Neural cell (in vitro differentiated cells): ENCODE data around the gene WDR1. TPM values are rescaled to one million over a fixed set of nuclear protein-coding genes. Genes with fewer than 3 reads are reported as not detected.

Experiments
- H2AFZ ChIP-seq: fragments of 200-600, 300-800 bp; sonication (generic), shearing (Covaris generic); 2 replicates; pipeline ENCODE4 v1.6.0; 2014; ENCODE audit warnings: low read depth, mild to moderate bottlenecking, antibody characterized with exemption, low read length, moderate library complexity
- H3F3A ChIP-seq: fragments of 200-600 bp; shearing (Covaris generic); 2 replicates; pipeline ENCODE4 v1.6.1; 2016; ENCODE audit warnings: mild to moderate bottlenecking, moderate library complexity, mixed read lengths, antibody characterized with exemption, low read length; ENCODE audit not compliant: insufficient read depth, poor library complexity, severe bottlenecking
- H3K27ac ChIP-seq: fragments of 200-600, 300-800 bp; sonication (generic), shearing (Covaris generic); 2 replicates; pipeline ENCODE4 v1.5.1; 2014; ENCODE audit warnings: mild to moderate bottlenecking, low read length, moderate library complexity
- H3K27me3 ChIP-seq: fragments of 300-800, 200-600 bp; sonication (generic), shearing (Covaris generic); 2 replicates; pipeline ENCODE4 v1.6.0; 2014; ENCODE audit warnings: mild to moderate bottlenecking, low read depth, low read length, moderate library complexity; ENCODE audit not compliant: insufficient read depth
- H3K36me3 ChIP-seq: fragments of 300-800, 200-600 bp; sonication (generic), shearing (Covaris generic); 2 replicates; pipeline ENCODE4 v1.5.1; 2014; ENCODE audit warnings: mild to moderate bottlenecking, antibody characterized with exemption, low read length, moderate library complexity; ENCODE audit not compliant: insufficient read depth
- H3K4me2 ChIP-seq: fragments of 300-800, 200-600 bp; sonication (generic), shearing (Covaris generic); 2 replicates; pipeline ENCODE4 v1.6.0; 2014; ENCODE audit warnings: mild to moderate bottlenecking, low read length
- H3K4me3 ChIP-seq: fragments of 300-800, 200-600 bp; sonication (generic), shearing (Covaris generic); 2 replicates; pipeline ENCODE4 v1.5.1; 2014; ENCODE audit warnings: mild to moderate bottlenecking, low read length, moderate library complexity
- H3K79me2 ChIP-seq: fragments of 200-600 bp; shearing (Covaris generic); replicated peaks from 2 replicates; pipeline ENCODE4 v1.6.0; 2014; ENCODE audit warnings: mild to moderate bottlenecking, low read length, moderate library complexity; ENCODE audit not compliant: insufficient read depth
- H3K9ac ChIP-seq: fragments of 300-800, 200-600 bp; sonication (generic), shearing (Covaris generic); 2 replicates; pipeline ENCODE4 v1.6.1; 2016; ENCODE audit warnings: mild to moderate bottlenecking, low read length, mixed read lengths
- H3K9me2 ChIP-seq: fragments of 200-600 bp; shearing (Covaris generic); 2 replicates; pipeline ENCODE4 v1.6.1; 2016; ENCODE audit warnings: mild to moderate bottlenecking, low read length, mixed read lengths; ENCODE audit not compliant: insufficient read depth
- H3K9me3 ChIP-seq: fragments of 200-600, 300-800 bp; sonication (generic), shearing (Covaris generic); 2 replicates; pipeline ENCODE4 v1.6.1; 2016; ENCODE audit warnings: mild to moderate bottlenecking, mixed run types, low read length, moderate library complexity, mixed read lengths
- H4K20me1 ChIP-seq: fragments of 200-600 bp; shearing (Covaris generic); 2 replicates; pipeline ENCODE4 v1.6.1; 2016; ENCODE audit warnings: mild to moderate bottlenecking, mixed run types; ENCODE audit not compliant: insufficient read depth
- EP300 ChIP-seq: fragments of 450-650 bp; conservative IDR thresholded peaks from 2 replicates; pipeline ENCODE4 v1.6.1; 2014; ENCODE audit warnings: antibody characterized with exemption, mild to moderate bottlenecking, moderate library complexity; ENCODE audit not compliant: poor library complexity, severe bottlenecking
- EZH2 ChIP-seq: fragments of 200-600, 300-800 bp; shearing (Covaris generic), sonication (generic); IDR thresholded peaks from 2 replicates; pipeline ENCODE4 v1.6.1; 2014; ENCODE audit warnings: antibody characterized with exemption, low read length, borderline replicate concordance, mild to moderate bottlenecking; ENCODE audit not compliant: insufficient read depth, poor library complexity, severe bottlenecking
- MXI1 ChIP-seq: fragments of 450-650 bp; conservative IDR thresholded peaks from 2 replicates; pipeline ENCODE4 v1.6.1; 2014; ENCODE audit warnings: antibody characterized with exemption, mild to moderate bottlenecking; ENCODE audit not compliant: poor library complexity, severe bottlenecking
- POLR2AphosphoS5 ChIP-seq: IDR thresholded peaks from 2 replicates; pipeline ENCODE4 v1.6.1; 2012
- RAD21 ChIP-seq: fragments of 450-650 bp; conservative IDR thresholded peaks from 2 replicates; pipeline ENCODE4 v1.6.1; 2014; ENCODE audit warnings: antibody characterized with exemption, mild to moderate bottlenecking, moderate library complexity
- SMC3 ChIP-seq: fragments of 450-650 bp; conservative IDR thresholded peaks from 2 replicates; pipeline ENCODE4 v1.6.1; 2014; ENCODE audit warnings: antibody characterized with exemption, mild to moderate bottlenecking, moderate library complexity; ENCODE audit not compliant: poor library complexity
- TAF1 ChIP-seq: IDR thresholded peaks from 2 replicates; pipeline ENCODE4 v1.6.1; 2012; ENCODE audit warnings: low read depth
- polyA plus RNA-seq: library from polyadenylated mRNA; depleted of rRNA; stranded (reverse); fragments of >200 nt; gene quantifications from 2 replicates; pipeline ENCODE4 v1.2.3, GENCODE V29; 2014
- TF ChIP-seq, protein P1 (sequence below): fragments of 450-650 bp; IDR thresholded peaks from 2 replicates; pipeline ENCODE4 v1.5.1; 2014; ENCODE audit warnings: antibody characterized with exemption, mild to moderate bottlenecking, moderate library complexity; ENCODE audit not compliant: poor library complexity, severe bottlenecking
- TF ChIP-seq, protein P2 (sequence below): IDR thresholded peaks from 2 replicates; pipeline ENCODE4 v1.6.1; 2012; ENCODE audit warnings: borderline replicate concordance

WDR1 gene
- polyA plus RNA-seq, 1 donor from 2014 or later, result 106 TPM

DNA sequence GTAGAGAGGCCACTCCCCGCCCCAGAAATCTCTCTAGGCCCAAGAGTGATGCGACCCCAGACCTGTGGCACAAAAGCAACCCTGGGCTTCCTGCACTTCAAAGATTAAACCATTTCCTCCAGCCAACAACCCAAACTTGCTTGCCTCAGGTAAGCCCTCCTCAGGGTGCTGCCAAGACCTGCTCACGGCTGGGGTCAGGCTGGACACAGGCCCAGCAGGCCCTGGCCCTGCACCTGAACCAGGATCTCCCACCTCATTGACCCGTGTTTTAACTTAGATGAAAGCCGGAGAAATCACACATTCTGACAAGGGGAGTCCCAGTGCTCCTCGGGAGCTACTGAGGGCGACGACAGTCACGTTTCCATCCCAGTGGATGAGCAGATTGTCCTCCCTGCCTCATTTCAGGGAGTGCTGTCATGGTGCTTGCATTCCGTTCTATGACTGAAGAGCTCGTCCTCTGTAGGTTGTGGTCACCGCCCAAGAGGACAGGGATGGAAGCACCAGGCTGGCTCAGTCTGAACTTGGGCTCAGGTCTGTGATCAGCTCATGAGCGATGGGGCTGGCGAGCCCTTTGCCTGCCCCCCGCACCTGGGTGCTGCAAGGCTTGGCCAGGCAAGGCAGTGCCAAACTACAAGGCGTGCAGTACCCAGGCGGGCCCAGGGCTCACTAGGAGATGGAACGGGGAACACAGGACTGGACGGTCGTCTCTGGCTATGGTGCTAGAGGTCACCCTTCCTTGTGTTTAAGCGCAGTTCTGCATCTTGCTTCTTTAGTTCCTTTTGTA is 25.9 kb downstream of the WDR1 start:
- TF ChIP-seq RAD21 (no peak), MXI1 (no peak), EZH2 (no peak), TAF1 (no peak), POLR2AphosphoS5 (no peak), EP300 (no peak), SMC3 (no peak)
- TF ChIP-seq, protein P1, sequence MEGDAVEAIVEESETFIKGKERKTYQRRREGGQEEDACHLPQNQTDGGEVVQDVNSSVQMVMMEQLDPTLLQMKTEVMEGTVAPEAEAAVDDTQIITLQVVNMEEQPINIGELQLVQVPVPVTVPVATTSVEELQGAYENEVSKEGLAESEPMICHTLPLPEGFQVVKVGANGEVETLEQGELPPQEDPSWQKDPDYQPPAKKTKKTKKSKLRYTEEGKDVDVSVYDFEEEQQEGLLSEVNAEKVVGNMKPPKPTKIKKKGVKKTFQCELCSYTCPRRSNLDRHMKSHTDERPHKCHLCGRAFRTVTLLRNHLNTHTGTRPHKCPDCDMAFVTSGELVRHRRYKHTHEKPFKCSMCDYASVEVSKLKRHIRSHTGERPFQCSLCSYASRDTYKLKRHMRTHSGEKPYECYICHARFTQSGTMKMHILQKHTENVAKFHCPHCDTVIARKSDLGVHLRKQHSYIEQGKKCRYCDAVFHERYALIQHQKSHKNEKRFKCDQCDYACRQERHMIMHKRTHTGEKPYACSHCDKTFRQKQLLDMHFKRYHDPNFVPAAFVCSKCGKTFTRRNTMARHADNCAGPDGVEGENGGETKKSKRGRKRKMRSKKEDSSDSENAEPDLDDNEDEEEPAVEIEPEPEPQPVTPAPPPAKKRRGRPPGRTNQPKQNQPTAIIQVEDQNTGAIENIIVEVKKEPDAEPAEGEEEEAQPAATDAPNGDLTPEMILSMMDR, result no peak
- TF ChIP-seq, protein P2, sequence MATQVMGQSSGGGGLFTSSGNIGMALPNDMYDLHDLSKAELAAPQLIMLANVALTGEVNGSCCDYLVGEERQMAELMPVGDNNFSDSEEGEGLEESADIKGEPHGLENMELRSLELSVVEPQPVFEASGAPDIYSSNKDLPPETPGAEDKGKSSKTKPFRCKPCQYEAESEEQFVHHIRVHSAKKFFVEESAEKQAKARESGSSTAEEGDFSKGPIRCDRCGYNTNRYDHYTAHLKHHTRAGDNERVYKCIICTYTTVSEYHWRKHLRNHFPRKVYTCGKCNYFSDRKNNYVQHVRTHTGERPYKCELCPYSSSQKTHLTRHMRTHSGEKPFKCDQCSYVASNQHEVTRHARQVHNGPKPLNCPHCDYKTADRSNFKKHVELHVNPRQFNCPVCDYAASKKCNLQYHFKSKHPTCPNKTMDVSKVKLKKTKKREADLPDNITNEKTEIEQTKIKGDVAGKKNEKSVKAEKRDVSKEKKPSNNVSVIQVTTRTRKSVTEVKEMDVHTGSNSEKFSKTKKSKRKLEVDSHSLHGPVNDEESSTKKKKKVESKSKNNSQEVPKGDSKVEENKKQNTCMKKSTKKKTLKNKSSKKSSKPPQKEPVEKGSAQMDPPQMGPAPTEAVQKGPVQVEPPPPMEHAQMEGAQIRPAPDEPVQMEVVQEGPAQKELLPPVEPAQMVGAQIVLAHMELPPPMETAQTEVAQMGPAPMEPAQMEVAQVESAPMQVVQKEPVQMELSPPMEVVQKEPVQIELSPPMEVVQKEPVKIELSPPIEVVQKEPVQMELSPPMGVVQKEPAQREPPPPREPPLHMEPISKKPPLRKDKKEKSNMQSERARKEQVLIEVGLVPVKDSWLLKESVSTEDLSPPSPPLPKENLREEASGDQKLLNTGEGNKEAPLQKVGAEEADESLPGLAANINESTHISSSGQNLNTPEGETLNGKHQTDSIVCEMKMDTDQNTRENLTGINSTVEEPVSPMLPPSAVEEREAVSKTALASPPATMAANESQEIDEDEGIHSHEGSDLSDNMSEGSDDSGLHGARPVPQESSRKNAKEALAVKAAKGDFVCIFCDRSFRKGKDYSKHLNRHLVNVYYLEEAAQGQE, result no peak
- no peaks in the 10 kb centered on the region for H3K27me3 ChIP-seq
- no peaks in the 10 kb centered on the region for H4K20me1 ChIP-seq

DNA sequence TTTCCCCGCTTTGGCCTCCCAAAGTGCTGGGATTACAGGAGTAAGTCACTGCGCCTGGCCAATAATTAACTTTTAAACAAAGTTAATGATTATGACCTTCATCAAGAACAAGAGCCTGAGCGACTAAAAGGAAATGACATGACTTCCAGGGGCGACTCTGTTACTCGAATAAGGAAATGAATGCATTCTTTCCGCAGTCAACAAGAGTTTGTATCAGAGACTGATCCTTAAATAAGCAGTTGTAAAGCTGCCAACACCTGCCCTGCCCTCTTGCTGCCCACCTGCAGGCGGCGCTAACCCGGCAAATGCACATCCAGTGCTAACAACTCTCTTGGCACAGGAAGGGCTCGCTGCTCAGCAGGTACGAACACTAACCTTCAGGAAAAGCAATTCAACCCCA is 27.3 kb downstream of the WDR1 start:
- peaks cover 6% of the 10 kb centered on the region for H3K79me2 ChIP-seq
- H2AFZ ChIP-seq, result no peak overlapping the region
- no peaks in the 10 kb centered on the region for H3K9me3 ChIP-seq
- TF ChIP-seq RAD21 (no peak), POLR2AphosphoS5 (no peak), EP300 (no peak), TAF1 (no peak), MXI1 (no peak), EZH2 (no peak), SMC3 (no peak)
- TF ChIP-seq, protein P1, result no peak
- TF ChIP-seq, protein P2, result no peak
- H3K9ac ChIP-seq, result no peak overlapping the region
- no peaks in the 10 kb centered on the region for H3K27me3 ChIP-seq
- no peaks in the 10 kb centered on the region for H4K20me1 ChIP-seq
- H3F3A ChIP-seq, result no peaks in the 10 kb centered on the region
- H3K4me2 ChIP-seq, result no peak overlapping the region
- no peak overlapping the region for H3K27ac ChIP-seq
- no peak overlapping the region for H3K4me3 ChIP-seq
- no peaks in the 10 kb centered on the region for H3K9me2 ChIP-seq
- H3K36me3 ChIP-seq, result no peaks in the 10 kb centered on the region

More for the DNA sequence above, 25.9 kb downstream of the WDR1 start:
- no peak overlapping the region for H2AFZ ChIP-seq
- H3K9me3 ChIP-seq, result no peaks in the 10 kb centered on the region
- no peak overlapping the region for H3K4me3 ChIP-seq
- no peak overlapping the region for H3K4me2 ChIP-seq
- peaks cover 6% of the 10 kb centered on the region for H3K79me2 ChIP-seq
- H3K27ac ChIP-seq, result no peak overlapping the region
- no peaks in the 10 kb centered on the region for H3K9me2 ChIP-seq
- peaks cover 4% of the 10 kb centered on the region for H3K36me3 ChIP-seq
- H3F3A ChIP-seq, result no peaks in the 10 kb centered on the region
- H3K9ac ChIP-seq, result no peak overlapping the region
